K562 (cell line): Measurements from ENCODE around the gene ZDHHC14. TPM values are rescaled to one million over a fixed set of nuclear protein-coding genes. Genes with fewer than 3 reads are reported as not detected.
A peak's percentile ranks its signal among the peaks of the same experiment; 100 is the strongest.

Experiments
- ATAC-seq: fragments of 200-7000 bp; cut with Tn5 transposase; 3 replicates; pipeline ENCODE4 v1.9.1; 2020; ENCODE audit warnings: moderate library complexity
- BruUV-seq: library from RNA; stranded (reverse); fragments of 400-500 nt; replicated peaks from 2 replicates; lab custom pipeline; 2021; lab: Mats Ljungman, UMichigan
- CTCF ChIA-PET: fragments of 300-600 bp; formaldehyde crosslinking; extraction: SDS; loops from one replicate; lab custom pipeline; 2021; ENCODE audit warnings: low intra/inter-chr PET ratio; lab: Yijun Ruan, JAX
- POLR2A ChIA-PET: fragments of 300-600, 350-650 bp; sonication (Branson Sonifier 250); formaldehyde crosslinking; extraction: SDS; loops from one replicate; lab custom pipeline; 2021; ENCODE audit warnings: antibody characterized with exemption, inconsistent platforms; lab: Yijun Ruan, JAX
- DNase-seq, 4 experiments: peaks; one replicate each; pipeline versions ENCODE4 v3.0.0 to v3.0.0-alpha.2; 2011 to 2018; ENCODE audit warnings: low spot score in 3 of 4, mixed read lengths in 3 of 4; ENCODE audit errors: extremely low read depth in 1 of 4
- FAIRE-seq: peaks from 2 replicates; lab custom pipeline; 2011; peaks lifted over from hg19 to GRCh38; lab: Jason Lieb, UNC
- H2AFZ ChIP-seq: 2 replicates; pipeline ENCODE4 v1.6.0; 2011; ENCODE audit warnings: low read depth, low read length, control low read depth, inconsistent platforms
- H3K27ac ChIP-seq: fragments of 200-600 bp; 3 replicates; pipeline ENCODE4 v1.8.0; 2011; ENCODE audit warnings: low read depth, mild to moderate bottlenecking, control low read depth, inconsistent platforms, low read length, moderate library complexity, mixed read lengths; ENCODE audit errors: extremely low read depth
- H3K27me3 ChIP-seq, 2 experiments: fragments of 300-600 bp in 1 of 2; 2 replicates in 1 of 2; 3 replicates in 1 of 2; pipeline versions ENCODE4 v1.6.0 to v1.8.0; 2011; ENCODE audit warnings: inconsistent platforms in 2 of 2, low read length in 2 of 2, mild to moderate bottlenecking in 1 of 2, mixed read lengths in 1 of 2, moderate library complexity in 1 of 2; ENCODE audit not compliant: control insufficient read depth in 2 of 2, insufficient read depth in 2 of 2
- H3K36me3 ChIP-seq: fragments of 300-600 bp; 3 replicates; pipeline ENCODE4 v1.8.0; 2011; ENCODE audit warnings: mild to moderate bottlenecking, low read length, inconsistent platforms; ENCODE audit not compliant: control insufficient read depth, insufficient read depth
- H3K4me1 ChIP-seq, 2 experiments: fragments of 200-600 bp in 1 of 2; replicated peaks in 1 of 2; 2 replicates in 1 of 2; 3 replicates in 1 of 2; pipeline versions ENCODE4 v1.5.1 to v1.8.0; 2011; ENCODE audit warnings: inconsistent platforms in 2 of 2, low read length in 2 of 2, mild to moderate bottlenecking in 1 of 2, mixed read lengths in 1 of 2, moderate library complexity in 1 of 2; ENCODE audit not compliant: control insufficient read depth in 2 of 2, insufficient read depth in 2 of 2
- H3K4me2 ChIP-seq: 2 replicates; pipeline ENCODE4 v1.6.1; 2011; ENCODE audit warnings: low read length, control low read depth, inconsistent platforms, mixed read lengths; ENCODE audit not compliant: insufficient read depth
- H3K4me3 ChIP-seq: fragments of 200-600 bp; sonication (generic), shearing (Covaris generic); 2 replicates; pipeline ENCODE4 v1.5.1; 2016; ENCODE audit warnings: control low read depth, inconsistent platforms
- H3K79me2 ChIP-seq: fragments of 200-600 bp; 3 replicates; pipeline ENCODE4 v1.8.0; 2011; ENCODE audit warnings: low read length, inconsistent platforms; ENCODE audit not compliant: control insufficient read depth, insufficient read depth
- H3K9ac ChIP-seq, 2 experiments: 2 replicates each; pipeline versions ENCODE4 v1.6.0 to v1.6.1; 2011; ENCODE audit warnings: low read depth in 2 of 2, low read length in 2 of 2, control low read depth in 1 of 2, inconsistent platforms in 1 of 2, mild to moderate bottlenecking in 1 of 2, mixed read lengths in 1 of 2; ENCODE audit not compliant: insufficient read depth in 1 of 2
- H3K9me1 ChIP-seq: one replicate; pipeline ENCODE4 v1.6.0; 2011; ENCODE audit warnings: inconsistent platforms, mild to moderate bottlenecking, low read length, moderate library complexity; ENCODE audit not compliant: control insufficient read depth, insufficient read depth
- H3K9me3 ChIP-seq: replicated peaks from 2 replicates; pipeline ENCODE4 v1.5.1; 2011; ENCODE audit warnings: low read depth, low read length, inconsistent platforms; ENCODE audit not compliant: control insufficient read depth, insufficient read depth
- H4K20me1 ChIP-seq: replicated peaks from 2 replicates; pipeline ENCODE4 v1.6.1; 2011; ENCODE audit warnings: low read length, inconsistent platforms, mixed read lengths; ENCODE audit not compliant: control insufficient read depth, insufficient read depth
- BHLHE40 ChIP-seq: IDR thresholded peaks from 2 replicates; pipeline ENCODE4 v1.6.1; 2011; ENCODE audit warnings: low read length, improper control_type of control experiment
- CEBPB ChIP-seq: fragments of 450-650 bp; IDR thresholded peaks from 2 replicates; pipeline ENCODE4 v1.6.1; 2016; ENCODE audit warnings: missing genetic modification characterization, missing compliant biosample characterization
- MYC ChIP-seq, 2 experiments: fragments of 250-450 bp in 1 of 2; sonication (Bioruptor Pico) in 1 of 2; IDR thresholded peaks; 2 replicates each; pipeline versions ENCODE4 v1.5.1 to v1.6.1; 2012 to 2021; ENCODE audit warnings: low read depth in 2 of 2, borderline replicate concordance in 1 of 2, improper control_type of control experiment in 1 of 2, low read length in 1 of 2, mild to moderate bottlenecking in 1 of 2, moderate library complexity in 1 of 2
- RBM22 ChIP-seq: fragments of 200-400 bp; formaldehyde crosslinking; IDR thresholded peaks from 2 replicates; pipeline ENCODE4 v1.6.1; 2018; ENCODE audit warnings: low read length, low read depth; ENCODE audit not compliant: poor library complexity, severe bottlenecking
- SIN3A ChIP-seq, 2 experiments: fragments of 150-350 bp in 1 of 2; IDR thresholded peaks; 2 replicates each; pipeline ENCODE4 v1.6.1; 2011 to 2016; ENCODE audit warnings: borderline replicate concordance in 2 of 2, low read depth in 2 of 2, low read length in 2 of 2, mild to moderate bottlenecking in 2 of 2, moderate library complexity in 2 of 2; ENCODE audit not compliant: control insufficient read depth in 1 of 2
- ZBTB17 ChIP-seq: fragments of 450-650 bp; formaldehyde crosslinking; IDR thresholded peaks from 2 replicates; pipeline ENCODE4 v1.4.0; 2020; ENCODE audit warnings: mild to moderate bottlenecking
- WGBS: fragments of 100-300 bp; shearing (Covaris generic); methylation state at CpG from one replicate; pipeline ENCODE4 v1.1.6; 2016; ENCODE audit warnings: low coverage, mixed read lengths; ENCODE audit not compliant: insufficient coverage; ENCODE audit errors: missing lambda C conversion rate; 5-methylcytosine and 5-hydroxymethylcytosine counted together
- in situ Hi-C: fragments of 300-500 bp; cut with MboI; formaldehyde crosslinking; loops from 4 replicates; pipeline ENCODE4 v1.15.0; 2018; ENCODE audit warnings: inconsistent platforms, mixed read lengths
- intact Hi-C: fragments of 100-400 bp; cut with micrococcal nuclease; formaldehyde crosslinking; loops from 2 replicates; pipeline ENCODE4 v1.14.2; 2022
- polyA plus RNA-seq, 8 experiments: library from polyadenylated mRNA; depleted of rRNA in 4 of 8; stranded (reverse) in 5 of 8; unstranded in 3 of 8; fragments of >200 nt; fragmentation: Nextera tagmentation in 2 of 8; fragmentation: Illumina TruSeq in 1 of 8; extraction: Ambion mirVana in 2 of 8; extraction: Trizol in 1 of 8; gene quantifications; 2 replicates each; pipeline versions ENCODE4 v1.2.1 to v1.2.3, GENCODE V29; 2011 to 2014; ENCODE audit warnings: inconsistent platforms in 1 of 8, missing spikeins in 1 of 8
- total RNA-seq, 7 experiments: library from RNA; depleted of rRNA in 6 of 7; stranded (reverse); fragments of >200 nt in 6 of 7; fragmentation: Illumina TruSeq in 2 of 7; extraction: Trizol in 2 of 7; gene quantifications; 2 replicates each; pipeline versions ENCODE4 v1.2.1 to v1.2.3, GENCODE V29; 2011 to 2021; ENCODE audit warnings: low replicate concordance in 1 of 7
- TF ChIP-seq, protein P1 (sequence below): fragments of 450-650 bp; IDR thresholded peaks from 2 replicates; pipeline ENCODE4 v1.6.1; 2016; ENCODE audit warnings: mild to moderate bottlenecking, moderate library complexity
- TF ChIP-seq, protein P2 (sequence below): fragments of 450-650 bp; formaldehyde crosslinking; IDR thresholded peaks from 2 replicates; pipeline ENCODE4 v1.4.0; 2020; ENCODE audit warnings: mild to moderate bottlenecking, moderate library complexity

ZDHHC14 gene
- total and polyA plus RNA-seq, 9 of the 15 experiments (the other 6 are each of a cell fraction or from before 2014, with no cell fraction given): 0.92 to 23.1 (median 13.8) TPM

DNA sequence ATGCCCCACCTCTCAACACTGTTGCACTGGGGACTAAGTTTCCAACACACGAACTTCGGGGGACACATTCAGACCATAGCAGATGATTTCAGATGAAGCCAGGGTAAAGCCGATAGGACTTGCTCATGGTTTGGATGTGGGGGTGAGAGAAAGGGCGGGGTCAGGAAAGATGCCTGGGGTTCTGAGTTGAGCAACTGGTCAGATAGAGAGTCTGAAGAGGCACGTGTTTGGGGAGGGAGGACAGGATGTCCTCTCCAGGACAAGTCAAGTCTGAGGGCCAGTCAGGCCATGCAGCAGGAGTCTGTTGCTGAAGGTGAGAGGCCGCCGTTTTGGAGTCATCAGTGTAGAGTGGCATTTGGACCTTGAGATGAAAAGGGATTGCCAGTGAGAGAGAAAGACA, 244.1 kb downstream of the ZDHHC14 start:
- no peak overlapping the region for H3K27ac ChIP-seq
- WGBS: 43% methylated on average over 7 of the region's 7 CpGs
- 0 out of 3 replicates have a peak, but pooled peaks cover 6% of the 10 kb centered on the region for H3K36me3 ChIP-seq
- in situ Hi-C loops (no loop called here), intact Hi-C loops (no loop called here)
- peak overlapping the region in 1 of 2 experiments; percentile 39; a peak in 1 of 4 replicates for H3K9ac ChIP-seq
- H3K9me3 ChIP-seq: no peaks in the 10 kb centered on the region
- H3K4me2 ChIP-seq: no peak overlapping the region
- FAIRE-seq (no peak), DNase-seq (peak in 2 of 4 experiments; percentile 25 to 34), ATAC-seq (peak; percentile 63)
- H3K4me1 ChIP-seq: no peaks in the 10 kb centered on the region; a peak in 2 of 5 replicates
- H4K20me1 ChIP-seq: no peaks in the 10 kb centered on the region
- no peaks in the 10 kb centered on the region for H3K79me2 ChIP-seq
- ChIA-PET CTCF (no interaction called here), POLR2A (no interaction called here)
- H3K27me3 ChIP-seq: no peaks in the 10 kb centered on the region; a peak in 1 of 5 replicates
- H3K9me1 ChIP-seq: no peaks in the 10 kb centered on the region
- BruUV-seq: no TSS peak
- no peak overlapping the region for H2AFZ ChIP-seq
- H3K4me3 ChIP-seq: no peak overlapping the region
- TF ChIP-seq BHLHE40: peak; percentile 76
- no peak for TF ChIP-seq SIN3A (IDR thresholded peaks at IDR 0.05; ENCODE audit: borderline replicate concordance in 2 of 2, control insufficient read depth in 1 of 2, low read depth in 2 of 2, low read length in 2 of 2)
- TF ChIP-seq RBM22: no peak
- TF ChIP-seq, protein P1, sequence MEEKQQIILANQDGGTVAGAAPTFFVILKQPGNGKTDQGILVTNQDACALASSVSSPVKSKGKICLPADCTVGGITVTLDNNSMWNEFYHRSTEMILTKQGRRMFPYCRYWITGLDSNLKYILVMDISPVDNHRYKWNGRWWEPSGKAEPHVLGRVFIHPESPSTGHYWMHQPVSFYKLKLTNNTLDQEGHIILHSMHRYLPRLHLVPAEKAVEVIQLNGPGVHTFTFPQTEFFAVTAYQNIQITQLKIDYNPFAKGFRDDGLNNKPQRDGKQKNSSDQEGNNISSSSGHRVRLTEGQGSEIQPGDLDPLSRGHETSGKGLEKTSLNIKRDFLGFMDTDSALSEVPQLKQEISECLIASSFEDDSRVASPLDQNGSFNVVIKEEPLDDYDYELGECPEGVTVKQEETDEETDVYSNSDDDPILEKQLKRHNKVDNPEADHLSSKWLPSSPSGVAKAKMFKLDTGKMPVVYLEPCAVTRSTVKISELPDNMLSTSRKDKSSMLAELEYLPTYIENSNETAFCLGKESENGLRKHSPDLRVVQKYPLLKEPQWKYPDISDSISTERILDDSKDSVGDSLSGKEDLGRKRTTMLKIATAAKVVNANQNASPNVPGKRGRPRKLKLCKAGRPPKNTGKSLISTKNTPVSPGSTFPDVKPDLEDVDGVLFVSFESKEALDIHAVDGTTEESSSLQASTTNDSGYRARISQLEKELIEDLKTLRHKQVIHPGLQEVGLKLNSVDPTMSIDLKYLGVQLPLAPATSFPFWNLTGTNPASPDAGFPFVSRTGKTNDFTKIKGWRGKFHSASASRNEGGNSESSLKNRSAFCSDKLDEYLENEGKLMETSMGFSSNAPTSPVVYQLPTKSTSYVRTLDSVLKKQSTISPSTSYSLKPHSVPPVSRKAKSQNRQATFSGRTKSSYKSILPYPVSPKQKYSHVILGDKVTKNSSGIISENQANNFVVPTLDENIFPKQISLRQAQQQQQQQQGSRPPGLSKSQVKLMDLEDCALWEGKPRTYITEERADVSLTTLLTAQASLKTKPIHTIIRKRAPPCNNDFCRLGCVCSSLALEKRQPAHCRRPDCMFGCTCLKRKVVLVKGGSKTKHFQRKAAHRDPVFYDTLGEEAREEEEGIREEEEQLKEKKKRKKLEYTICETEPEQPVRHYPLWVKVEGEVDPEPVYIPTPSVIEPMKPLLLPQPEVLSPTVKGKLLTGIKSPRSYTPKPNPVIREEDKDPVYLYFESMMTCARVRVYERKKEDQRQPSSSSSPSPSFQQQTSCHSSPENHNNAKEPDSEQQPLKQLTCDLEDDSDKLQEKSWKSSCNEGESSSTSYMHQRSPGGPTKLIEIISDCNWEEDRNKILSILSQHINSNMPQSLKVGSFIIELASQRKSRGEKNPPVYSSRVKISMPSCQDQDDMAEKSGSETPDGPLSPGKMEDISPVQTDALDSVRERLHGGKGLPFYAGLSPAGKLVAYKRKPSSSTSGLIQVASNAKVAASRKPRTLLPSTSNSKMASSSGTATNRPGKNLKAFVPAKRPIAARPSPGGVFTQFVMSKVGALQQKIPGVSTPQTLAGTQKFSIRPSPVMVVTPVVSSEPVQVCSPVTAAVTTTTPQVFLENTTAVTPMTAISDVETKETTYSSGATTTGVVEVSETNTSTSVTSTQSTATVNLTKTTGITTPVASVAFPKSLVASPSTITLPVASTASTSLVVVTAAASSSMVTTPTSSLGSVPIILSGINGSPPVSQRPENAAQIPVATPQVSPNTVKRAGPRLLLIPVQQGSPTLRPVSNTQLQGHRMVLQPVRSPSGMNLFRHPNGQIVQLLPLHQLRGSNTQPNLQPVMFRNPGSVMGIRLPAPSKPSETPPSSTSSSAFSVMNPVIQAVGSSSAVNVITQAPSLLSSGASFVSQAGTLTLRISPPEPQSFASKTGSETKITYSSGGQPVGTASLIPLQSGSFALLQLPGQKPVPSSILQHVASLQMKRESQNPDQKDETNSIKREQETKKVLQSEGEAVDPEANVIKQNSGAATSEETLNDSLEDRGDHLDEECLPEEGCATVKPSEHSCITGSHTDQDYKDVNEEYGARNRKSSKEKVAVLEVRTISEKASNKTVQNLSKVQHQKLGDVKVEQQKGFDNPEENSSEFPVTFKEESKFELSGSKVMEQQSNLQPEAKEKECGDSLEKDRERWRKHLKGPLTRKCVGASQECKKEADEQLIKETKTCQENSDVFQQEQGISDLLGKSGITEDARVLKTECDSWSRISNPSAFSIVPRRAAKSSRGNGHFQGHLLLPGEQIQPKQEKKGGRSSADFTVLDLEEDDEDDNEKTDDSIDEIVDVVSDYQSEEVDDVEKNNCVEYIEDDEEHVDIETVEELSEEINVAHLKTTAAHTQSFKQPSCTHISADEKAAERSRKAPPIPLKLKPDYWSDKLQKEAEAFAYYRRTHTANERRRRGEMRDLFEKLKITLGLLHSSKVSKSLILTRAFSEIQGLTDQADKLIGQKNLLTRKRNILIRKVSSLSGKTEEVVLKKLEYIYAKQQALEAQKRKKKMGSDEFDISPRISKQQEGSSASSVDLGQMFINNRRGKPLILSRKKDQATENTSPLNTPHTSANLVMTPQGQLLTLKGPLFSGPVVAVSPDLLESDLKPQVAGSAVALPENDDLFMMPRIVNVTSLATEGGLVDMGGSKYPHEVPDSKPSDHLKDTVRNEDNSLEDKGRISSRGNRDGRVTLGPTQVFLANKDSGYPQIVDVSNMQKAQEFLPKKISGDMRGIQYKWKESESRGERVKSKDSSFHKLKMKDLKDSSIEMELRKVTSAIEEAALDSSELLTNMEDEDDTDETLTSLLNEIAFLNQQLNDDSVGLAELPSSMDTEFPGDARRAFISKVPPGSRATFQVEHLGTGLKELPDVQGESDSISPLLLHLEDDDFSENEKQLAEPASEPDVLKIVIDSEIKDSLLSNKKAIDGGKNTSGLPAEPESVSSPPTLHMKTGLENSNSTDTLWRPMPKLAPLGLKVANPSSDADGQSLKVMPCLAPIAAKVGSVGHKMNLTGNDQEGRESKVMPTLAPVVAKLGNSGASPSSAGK: peak; percentile 26; the same call in 1 of the 2 replicates
- TF ChIP-seq, protein P2, sequence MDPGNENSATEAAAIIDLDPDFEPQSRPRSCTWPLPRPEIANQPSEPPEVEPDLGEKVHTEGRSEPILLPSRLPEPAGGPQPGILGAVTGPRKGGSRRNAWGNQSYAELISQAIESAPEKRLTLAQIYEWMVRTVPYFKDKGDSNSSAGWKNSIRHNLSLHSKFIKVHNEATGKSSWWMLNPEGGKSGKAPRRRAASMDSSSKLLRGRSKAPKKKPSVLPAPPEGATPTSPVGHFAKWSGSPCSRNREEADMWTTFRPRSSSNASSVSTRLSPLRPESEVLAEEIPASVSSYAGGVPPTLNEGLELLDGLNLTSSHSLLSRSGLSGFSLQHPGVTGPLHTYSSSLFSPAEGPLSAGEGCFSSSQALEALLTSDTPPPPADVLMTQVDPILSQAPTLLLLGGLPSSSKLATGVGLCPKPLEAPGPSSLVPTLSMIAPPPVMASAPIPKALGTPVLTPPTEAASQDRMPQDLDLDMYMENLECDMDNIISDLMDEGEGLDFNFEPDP (CRISPR knock-in tag): no peak
- TF ChIP-seq ZBTB17 (CRISPR knock-in tag): peak; percentile 85; the same call in 1 of the 2 replicates
- 0 out of 2 replicates have a peak, but pooled peaks have one; percentile 33 for TF ChIP-seq MYC (IDR thresholded peaks at IDR 0.05; ENCODE audit: low read depth, low read length)
- TF ChIP-seq MYC (CRISPR knock-in tag; IDR thresholded peaks at IDR 0.05; ENCODE audit: borderline replicate concordance, low read depth): no peak
- TF ChIP-seq CEBPB (tag): peak; percentile 53
